ENCODE results near the gene CYP2A6.
"Not testable (repeated sequence)": the region's sequence is repeated elsewhere in the genome, so short reads cannot be mapped to it uniquely, and the experiment has no call there.

The CYP2A6 gene

DNA sequence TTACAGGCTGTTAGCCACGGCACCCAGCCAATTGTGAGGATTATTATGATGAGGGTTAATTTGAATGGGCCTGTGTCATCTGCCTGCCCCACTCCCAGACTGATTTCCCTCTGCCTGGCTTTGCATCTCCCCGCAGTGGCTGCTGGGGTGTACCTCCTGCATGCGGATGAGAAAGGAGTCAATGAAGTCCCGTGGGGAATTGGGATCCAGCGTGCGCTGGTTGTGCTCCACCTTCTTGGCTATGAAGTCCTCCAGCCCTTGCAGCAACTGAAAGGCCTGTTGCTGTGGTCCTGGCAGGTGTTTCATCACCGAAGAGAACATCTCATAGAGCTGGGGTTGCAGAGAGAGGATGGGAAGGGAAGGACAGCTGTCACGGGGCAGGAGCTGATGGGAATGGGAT is 3.5 kb downstream of the CYP2A6 start:
- not testable (repeated sequence) for DNase-seq (ENCODE audit: low read depth in 2 of 3, low spot score in 1 of 3)

DNA sequence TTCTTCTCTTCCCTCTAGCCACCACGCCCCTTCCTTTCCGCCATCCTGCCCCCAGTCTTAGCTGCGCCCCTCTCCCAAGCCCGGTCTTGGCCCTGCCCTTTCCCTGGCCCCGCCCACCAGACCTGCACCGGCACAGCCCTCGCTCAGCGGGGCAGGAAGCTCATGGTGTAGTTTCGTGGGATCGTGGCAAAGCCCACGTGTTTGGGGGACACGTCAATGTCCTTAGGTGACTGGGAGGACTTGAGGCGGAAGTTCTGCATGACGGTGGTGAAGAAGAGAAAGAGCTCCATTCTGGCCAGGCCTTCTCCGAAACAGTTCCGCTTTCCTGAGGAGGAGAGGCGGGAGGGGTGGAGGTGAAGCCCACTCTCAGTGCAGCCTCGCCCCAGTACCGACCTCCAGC is 6.6 kb downstream of the CYP2A6 start:
- DNase-seq (ENCODE audit: low read depth in 2 of 3, low spot score in 1 of 3), result peak; percentile 32 to 67 (median 55)

DNA sequence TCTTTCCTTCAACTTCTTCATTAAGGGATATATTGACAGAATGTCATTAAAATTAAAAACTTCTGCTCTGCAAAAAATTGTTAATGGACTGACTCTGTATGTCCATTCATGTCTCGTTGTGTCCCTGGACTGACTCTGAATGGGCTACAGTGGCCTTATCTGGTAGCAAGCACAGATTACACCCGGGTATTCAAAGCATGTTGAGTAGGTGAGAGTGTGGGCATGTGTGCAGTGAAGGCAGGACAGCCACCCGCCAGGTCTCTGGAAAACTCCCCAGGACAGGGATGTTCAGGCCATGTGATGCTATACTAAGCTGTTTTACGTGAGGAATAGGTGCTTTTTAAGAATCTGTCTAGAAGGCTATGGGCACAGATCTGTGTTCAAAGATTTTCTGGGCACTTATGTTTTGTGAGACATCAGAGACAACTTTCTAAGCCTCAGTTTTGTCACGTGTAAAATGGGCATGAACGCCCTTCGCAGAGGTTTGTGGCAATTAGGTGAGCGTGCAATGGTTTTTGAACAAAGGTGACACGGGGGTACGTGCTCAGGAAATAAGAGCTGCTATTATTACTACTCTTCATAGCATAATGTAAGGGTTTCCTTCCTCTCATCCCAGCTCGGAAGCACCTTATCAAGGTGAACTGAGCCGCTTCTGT is 7.1 kb downstream of the CYP2A6 start:
- not testable (repeated sequence) for DNase-seq (ENCODE audit: low read depth in 2 of 3, low spot score in 1 of 3)

DNA sequence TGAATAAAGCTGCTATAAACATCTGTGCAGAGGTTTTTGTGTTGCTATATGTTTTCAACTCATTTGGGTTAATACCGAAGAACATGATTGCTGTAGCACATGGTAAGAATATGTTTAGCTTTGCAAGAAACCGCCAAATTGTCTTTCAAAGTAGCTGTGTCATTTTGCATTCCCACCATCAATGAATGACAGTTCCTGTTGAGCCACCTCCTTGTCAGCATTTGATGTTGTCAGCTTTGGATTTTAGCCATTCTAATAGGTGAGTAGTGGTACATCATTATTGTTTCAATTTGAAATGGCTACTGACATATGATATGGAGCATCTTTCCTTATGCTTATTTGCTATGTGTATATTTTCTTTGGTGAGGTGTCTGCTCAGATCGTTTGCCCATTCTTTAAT is 8.2 kb downstream of the CYP2A6 start:
- DNase-seq (ENCODE audit: low read depth in 2 of 3, low spot score in 1 of 3), result not testable (repeated sequence)

DNA sequence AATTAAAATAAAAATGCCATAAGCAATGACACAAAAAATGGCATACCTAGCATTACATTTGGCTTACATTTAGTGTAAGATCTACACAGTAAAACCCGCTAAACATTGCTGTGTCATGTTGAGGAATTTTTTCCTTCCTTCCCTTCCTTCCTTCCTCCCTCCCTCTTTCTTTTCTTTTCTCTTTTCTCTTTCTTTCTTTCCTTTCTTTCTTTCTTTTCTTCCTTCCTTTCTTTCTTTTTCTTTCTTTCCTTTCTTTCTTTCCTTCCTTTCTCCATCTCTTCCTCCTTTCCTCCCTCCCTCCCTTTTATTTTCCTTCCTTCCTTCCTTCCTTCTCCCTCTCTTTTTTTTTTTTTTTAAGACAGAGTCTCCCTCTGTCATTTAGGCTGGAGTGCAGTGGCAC is 11.8 kb downstream of the CYP2A6 start:
- not testable (repeated sequence) for DNase-seq (ENCODE audit: low read depth in 2 of 3, low spot score in 1 of 3)

DNA sequence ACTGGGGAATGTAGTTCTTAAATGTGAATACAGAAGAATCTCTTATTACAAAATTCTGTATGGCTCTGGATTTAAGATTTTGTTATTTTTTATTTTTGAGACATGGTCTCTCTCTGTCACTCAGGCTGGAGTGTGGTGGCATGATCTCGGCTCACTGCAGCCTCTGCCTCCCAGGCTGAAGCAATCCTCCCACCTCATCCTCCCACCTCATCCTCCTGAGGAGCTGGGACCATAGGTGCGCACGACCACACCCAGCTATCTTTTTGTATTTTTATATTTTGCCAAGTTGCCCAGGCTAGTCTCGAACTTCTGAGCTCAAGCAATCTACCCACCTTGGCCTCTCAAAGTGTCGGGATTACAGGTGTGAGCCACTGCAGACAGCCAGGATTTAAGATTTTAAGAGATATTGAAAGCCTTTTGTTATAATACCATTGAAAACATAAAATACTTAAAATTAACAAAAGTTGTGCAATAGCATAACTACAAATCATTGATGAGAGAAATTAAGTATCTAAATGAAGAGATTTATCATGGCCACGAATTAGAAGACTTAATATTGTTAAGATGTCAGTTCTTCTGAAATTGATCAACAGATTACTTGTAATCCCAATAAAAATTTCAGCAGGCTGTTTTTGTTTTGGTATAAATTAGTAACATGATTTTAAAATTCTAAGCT is 13.4 kb downstream of the CYP2A6 start:
- DNase-seq (ENCODE audit: low read depth in 2 of 3, low spot score in 1 of 3), result no peak

DNA sequence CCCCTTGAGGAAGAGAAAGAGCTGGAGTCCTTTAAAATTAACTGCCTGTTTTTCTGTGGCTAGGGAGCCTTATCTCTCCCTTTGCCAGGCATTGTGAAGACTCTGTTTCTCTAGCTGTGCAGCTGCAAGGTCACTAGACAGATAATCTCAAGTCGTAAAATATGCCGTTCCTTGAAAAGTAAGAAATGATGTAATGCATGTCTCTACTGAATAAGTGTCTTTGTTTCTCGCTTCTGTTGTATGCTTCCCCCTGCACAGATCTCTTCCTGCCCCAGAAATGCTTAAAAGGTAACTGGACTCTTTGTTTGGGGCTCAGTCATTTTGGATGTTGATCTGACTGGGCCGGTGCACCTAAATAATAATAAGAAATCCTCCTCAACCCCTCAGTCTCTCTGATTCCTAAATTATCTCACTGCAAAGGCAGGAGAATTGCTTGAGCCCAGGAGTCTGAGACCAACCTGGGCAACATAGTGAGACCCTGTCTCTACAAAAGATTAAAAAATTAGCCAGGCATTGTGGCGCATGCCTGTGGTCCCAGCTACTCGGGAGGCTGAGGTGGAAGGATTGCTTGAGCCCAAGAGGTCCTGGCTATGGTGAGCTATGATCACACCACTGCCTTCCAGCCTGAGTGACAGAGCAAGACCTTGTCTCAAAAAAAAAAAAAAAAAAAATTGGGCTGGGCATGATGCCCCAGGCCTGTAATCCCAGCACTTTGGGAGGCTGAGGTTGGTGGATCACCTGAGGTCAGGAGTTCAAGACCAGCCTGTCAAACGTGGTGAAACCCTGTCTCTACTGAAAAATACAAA is 16.3 kb downstream of the CYP2A6 start:
- DNase-seq (ENCODE audit: low read depth in 2 of 3, low spot score in 1 of 3), result not testable (repeated sequence)

DNA sequence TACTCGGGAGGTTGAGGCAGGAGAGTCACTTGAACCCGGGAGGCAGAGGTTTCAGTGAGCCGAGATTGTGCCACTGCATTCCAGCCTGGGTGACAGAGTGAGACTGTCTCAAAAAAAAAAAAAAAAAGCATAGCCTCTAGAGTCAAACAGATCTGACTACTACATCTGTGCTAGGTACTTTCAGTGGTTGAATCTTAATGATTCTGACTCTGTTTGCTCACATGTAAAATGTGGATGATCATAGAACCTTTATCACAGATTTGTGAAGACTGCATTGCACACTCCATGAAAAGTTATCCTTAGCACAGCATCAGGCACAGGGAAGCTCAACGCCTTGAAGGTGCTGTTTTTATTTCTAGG is 17.8 kb downstream of the CYP2A6 start:
- DNase-seq (ENCODE audit: low read depth in 2 of 3, low spot score in 1 of 3), result not testable (repeated sequence)

DNA sequence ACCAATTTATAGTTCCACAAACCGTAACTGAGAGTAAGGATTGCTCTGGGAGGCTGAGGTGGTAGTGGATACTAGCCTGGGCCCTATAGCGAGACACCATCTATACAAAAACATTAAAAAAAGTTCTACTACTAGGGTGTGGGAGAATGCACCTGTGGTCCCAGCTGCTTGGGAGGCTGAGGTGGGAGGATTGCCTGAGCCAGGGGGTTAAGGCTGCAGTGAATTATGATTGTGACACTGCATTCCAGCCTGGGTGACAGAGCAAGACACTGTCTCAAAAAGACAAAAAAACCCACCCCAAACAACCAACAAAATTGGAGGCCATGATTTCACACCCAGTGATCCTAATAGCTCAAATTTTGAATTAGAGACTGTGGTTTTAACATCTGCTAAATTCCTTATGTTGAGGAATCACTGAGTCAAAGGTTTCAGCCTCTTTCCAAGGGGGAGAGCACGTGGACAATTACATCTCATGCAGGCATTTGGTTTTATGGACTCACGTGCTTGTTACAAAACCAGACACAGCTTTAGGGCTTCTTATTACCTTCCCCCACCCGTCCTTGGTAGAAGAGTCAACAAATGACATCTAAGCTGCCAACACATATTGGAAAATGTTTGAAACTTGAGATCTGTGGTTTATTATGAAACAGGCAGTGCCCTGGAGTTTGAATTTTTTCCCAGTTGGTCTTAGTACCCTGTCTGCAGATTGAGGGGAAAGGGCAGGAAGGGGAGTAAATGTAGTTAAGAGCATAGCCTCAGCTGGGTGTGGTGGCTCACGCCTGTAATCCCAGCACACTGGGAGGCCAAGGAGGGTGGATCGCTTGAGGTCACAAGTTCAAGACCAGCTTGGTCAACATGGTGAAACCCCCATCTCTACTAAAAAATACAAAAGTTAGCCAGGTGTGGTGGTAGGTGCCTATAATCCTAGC is 18.5 kb downstream of the CYP2A6 start:
- no peak for DNase-seq (ENCODE audit: low read depth in 2 of 3, low spot score in 1 of 3)

DNA sequence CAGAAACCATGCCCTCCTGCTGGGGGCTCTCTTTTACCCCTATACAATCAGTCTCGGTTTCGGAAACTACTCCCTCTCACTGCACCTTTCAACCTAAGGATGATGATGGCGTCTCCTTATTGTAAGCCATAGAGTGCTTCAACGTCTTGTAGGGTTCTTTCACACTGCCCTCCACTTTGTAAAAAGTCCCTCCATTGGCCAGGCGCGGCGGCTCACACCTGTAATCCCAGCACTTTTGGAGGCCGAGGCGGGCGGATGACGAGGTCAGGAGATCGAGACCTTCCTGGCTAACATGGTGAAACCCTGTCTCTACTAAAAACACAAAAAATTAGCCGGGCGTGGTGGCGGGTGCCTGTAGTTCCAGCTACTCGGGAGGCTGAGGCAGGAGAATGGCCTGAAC is 19.5 kb downstream of the CYP2A6 start:
- DNase-seq (ENCODE audit: low read depth in 2 of 3, low spot score in 1 of 3), result not testable (repeated sequence)

DNA sequence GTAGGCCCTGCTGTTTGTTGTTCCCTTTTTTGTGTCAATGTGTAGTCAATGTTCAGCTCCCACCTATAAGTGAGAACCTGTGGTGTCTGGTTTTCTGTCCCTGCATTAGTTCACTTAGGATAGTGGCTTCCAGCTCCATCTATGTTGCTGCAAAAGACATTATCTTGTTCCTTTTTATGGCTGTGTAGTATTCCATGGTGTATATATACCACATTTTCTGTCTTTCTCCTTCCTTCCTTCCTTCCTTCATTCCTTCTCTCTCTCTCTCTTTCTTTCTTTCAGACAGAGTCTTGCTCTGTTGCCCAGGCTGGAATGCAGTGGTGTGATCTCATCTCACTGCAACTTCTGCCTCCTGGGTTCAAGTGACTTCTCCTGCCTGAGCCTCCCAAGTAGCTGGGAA is 21.0 kb downstream of the CYP2A6 start:
- no peak for DNase-seq (ENCODE audit: low read depth in 2 of 3, low spot score in 1 of 3)

DNA sequence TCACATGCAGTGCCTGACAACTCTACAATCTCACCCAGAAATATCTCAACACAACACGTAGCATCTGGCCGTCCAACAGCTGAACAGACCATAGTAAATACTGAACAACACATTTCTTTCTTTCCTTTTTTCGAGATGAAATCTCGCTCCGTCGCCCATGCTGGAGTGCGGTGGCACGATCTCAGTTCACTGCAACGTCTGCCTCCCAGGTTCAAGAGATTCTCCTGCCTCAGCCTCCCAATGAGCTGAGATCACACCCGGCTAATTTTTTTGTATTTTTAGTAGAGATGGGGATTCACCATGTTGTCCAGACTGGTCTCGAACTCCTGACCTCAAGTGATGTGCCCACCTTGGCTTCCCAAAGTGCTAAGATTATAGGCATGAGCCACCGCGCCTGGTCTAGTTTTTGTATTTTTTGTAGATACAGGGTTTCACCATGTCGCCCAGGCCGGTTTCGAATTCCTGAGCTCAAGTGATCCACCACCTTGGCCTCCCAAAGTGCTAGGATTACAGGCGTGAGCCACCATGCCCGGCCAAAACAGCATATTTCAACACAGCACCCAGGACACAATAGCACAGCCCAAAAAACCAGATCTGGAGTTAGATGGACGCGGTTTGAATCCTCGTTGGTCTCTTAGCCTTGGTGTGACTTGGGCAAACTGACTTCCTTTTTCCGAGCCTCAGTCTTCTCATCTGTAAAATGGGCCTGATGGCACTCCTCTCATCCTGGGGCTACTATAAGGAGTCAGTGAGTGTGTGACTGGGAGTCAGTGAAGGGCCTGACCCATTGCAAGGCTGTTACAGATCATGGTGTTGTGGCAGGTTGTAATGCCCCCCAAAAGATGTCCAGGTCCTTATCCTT is 22.6 kb downstream of the CYP2A6 start:
- DNase-seq (ENCODE audit: low read depth in 2 of 3, low spot score in 1 of 3), result no peak

DNA sequence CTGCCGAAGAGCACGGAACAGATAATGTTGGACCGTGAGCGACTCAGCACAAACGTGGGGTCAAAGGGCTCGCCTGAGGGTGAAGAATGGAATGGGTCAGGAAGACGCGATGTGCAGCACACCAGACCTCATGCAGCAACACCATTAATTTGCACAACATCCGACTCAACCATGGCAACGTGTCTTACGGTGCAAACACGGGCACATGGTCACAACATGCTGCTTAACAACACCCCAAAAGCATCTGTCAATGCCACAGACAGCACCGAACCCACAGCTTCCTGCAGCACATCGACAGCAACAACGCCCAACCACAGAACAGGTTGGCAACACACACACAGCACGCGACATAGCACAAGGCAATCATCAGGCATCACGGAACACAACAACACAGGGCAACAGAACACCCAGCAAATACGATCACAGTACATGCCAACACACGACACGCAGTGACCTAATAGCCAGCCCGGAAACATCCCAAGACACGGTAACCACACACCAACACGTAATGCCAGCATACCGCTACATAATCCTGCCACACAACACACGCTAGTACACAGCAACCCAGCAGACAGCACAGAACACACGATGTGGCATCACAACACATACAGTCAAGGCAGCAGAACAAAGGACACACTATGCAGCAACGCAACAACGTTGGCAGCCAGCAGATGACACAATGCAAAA is 23.4 kb downstream of the CYP2A6 start:
- not testable (repeated sequence) for DNase-seq (ENCODE audit: low read depth in 2 of 3, low spot score in 1 of 3)

DNA sequence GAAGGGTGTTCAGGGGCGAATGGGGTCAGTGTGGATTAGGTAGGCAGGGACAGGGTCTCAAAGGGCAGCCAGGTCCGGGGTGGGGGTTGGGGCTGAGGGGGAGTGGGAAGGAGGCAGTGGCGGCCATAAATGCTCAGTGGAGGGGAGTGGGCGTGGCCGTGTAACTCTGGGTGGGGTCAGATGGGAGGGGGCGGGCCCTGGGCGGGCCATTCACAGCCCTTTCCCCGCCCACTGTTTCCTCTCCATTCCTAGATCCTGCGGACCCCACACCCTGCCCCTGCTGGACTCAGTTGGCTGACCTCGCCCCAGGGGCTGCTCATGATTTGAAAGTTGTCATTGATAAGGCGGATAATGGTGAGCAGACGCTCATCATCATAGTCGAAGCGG is 23.9 kb downstream of the CYP2A6 start:
- not testable (repeated sequence) for DNase-seq (ENCODE audit: low read depth in 2 of 3, low spot score in 1 of 3)

DNA sequence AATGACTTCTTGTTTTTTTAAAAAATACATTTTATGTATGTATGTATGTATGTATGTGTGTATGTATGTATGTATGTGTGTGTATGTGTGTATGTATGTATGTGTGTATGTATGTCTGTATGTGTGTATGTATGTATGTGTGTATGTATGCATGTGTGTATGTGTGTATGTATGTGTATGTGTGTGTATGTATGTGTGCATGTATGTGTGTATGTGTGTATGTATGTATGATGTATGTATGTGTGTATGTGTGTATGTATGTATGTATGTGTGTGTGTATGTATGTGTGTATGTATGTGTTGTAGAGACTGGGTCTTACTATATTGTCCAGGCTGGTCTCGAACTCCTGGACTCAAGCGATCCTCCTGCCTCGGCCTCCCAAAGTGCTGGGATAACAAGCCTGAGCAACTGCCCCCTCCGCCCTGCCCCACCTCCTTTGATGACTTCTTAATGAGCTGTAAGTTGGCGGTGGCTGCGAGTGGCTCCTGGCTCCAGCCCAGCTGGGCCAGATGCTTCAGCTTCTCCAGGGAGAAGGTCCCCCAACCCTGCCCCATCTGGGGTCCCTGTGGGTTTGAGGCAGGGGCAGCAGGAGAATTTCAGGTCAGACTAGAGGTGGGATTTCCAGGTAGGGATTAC is 24.7 kb downstream of the CYP2A6 start:
- not testable (repeated sequence) for DNase-seq (ENCODE audit: low read depth in 2 of 3, low spot score in 1 of 3)

DNA sequence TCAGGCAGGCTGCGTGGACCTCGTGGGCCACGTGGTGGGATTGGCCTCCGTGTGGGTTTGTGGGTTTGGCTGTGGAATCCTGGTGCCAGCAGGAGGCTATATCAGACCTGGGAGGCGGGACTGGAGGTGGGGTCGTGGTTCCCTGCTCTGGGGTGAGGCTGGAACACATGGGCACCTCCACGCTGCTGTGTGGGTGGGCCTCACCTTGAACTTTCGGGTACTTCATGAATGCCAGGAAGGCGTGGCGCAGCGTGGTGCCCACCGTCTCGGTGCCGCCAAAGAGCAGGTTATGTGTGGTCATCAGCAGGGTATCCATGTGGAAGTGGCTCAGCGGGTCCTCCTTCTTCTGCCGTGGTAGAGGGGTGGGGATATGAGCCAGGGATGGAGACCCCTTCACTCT is 25.3 kb downstream of the CYP2A6 start:
- not testable (repeated sequence) for DNase-seq (ENCODE audit: low read depth in 2 of 3, low spot score in 1 of 3)

DNA sequence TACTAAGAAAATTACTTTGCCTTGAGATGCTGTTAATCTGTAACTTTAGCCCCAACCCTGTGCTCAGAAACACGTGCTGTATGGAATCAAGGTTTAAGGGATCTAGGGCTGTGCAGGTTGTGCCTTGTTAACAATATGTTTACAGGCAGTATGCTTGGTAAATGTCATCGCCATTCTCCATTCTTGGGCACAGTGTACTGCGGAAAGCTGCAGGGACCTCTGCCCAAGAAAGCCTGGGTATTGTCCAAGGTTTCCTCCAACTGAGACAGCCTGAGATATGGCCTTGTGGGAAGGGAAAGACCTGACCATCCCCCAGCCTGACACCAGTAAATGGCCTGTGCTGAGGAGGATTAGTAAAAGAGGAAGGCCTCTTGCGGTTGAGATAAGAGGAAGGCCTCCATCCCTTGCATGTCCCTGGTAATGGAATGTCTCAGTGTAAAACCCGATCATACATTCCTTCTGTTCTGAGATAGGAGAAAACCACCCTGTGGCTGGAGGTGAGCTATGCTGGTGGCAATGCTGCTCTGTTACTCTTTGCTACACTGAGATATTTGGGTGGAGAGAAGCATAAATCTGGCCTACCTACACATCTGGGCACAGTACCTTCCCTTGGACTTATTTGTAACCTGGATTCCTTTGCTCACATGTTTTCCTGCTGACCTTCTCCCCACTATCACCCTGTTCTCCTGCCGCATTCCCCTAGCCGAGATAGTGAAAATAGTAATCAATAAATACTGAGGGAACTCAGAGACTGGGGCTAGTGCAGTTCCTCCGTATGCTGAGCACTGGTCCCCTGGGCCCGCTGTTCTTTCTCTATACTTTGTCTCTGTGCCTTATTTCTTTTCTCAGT is 27.3 kb downstream of the CYP2A6 start:
- not testable (repeated sequence) for DNase-seq (ENCODE audit: low read depth in 2 of 3, low spot score in 1 of 3)

DNA sequence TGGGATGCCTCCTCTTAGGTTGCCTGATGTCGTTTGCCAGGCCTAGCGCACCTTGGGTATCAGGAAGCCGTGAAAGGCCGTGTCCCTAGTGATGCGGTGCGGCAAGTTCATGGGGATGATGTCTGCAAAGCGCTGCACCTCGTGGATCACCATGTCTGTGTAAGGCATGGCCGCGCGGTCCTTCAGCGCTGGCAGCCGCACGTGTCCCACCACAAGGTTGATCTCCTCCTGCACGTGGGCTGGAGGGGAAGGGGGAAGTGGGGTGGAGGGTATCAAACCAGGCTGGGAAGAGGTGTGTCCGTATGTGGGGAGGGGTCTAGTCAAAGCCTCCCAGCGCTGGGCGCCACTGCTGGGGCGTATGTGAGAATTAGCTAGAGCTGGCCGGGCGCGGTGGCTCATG is 28.1 kb downstream of the CYP2A6 start:
- no peak for DNase-seq (ENCODE audit: low read depth in 2 of 3, low spot score in 1 of 3)
